NCI-H2196 treated with DMSO at 0.1 percent for 48 hours (cell line): ENCODE data around the gene FAAH.

Source experiments
- DNase-seq: peaks from one replicate; lab custom pipeline; 2025; ENCODE audit not compliant: unreplicated experiment; lab: John Stamatoyannopoulos, UW

FAAH gene

DNA sequence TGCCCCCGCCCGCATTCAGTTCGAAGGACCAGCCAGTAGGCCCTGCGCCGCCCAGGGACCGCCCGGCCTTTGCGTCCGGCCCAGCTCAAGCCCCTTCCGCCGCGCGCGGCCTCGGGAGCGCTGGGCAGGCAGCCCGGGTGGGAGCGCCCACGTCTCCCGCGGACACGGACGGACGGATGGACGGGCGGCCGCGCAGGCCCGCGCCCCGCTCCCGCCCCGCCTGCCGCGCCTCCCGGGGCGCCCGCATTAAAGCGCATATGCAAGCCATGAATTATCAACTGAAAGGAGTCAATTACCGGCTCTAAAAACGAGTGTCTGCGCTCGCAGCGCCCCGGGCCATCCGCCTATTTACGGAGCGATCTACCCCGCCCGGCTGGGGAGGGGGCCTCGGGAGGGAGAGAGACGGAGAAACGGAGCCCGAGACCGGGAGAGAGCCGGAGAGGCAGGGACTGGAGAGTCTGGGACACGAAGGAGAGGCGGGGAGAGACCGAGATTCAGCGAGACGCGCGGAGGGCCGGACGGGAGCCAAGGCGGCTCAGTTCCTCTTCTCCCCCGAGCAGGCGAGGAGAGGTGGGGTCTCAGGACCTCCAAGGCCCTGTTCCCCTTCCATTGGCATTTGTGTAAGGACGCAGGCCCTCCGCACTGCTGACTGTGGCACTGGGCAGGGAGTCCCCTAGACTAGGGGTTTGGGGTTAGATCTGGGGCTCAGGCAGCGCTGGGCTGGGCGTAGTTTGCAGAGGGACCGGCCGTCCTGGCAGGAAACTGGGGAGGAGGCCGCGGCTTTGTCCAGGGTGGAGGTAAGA is 54.2 kb downstream of the FAAH start:
- DNase-seq, result no peak

GRCh38 chr1:46449223-46450159 is 55.4 kb downstream of the FAAH start:
- no peak for DNase-seq

GRCh38 chr1:46450160-46450517 is 56.0 kb downstream of the FAAH start:
- no peak for DNase-seq

- DNase-seq, result no peak
Measured at GRCh38 chr1:46451948-46452930, 58.1 kb downstream of the FAAH start.

- no peak for DNase-seq
Measured at GRCh38 chr1:46452931-46453325, 58.8 kb downstream of the FAAH start.

GRCh38 chr1:46453449-46453848 is 59.3 kb downstream of the FAAH start:
- DNase-seq, result no peak

- DNase-seq, result no peak
Measured at GRCh38 chr1:46455951-46456350, 61.8 kb downstream of the FAAH start.

GRCh38 chr1:46456411-46456963 is 62.4 kb downstream of the FAAH start:
- no peak for DNase-seq

- DNase-seq, result no peak
Measured at GRCh38 chr1:46457178-46457577, 63.1 kb downstream of the FAAH start.

- DNase-seq, result no peak
Measured at GRCh38 chr1:46458190-46458589, 64.1 kb downstream of the FAAH start.

DNA sequence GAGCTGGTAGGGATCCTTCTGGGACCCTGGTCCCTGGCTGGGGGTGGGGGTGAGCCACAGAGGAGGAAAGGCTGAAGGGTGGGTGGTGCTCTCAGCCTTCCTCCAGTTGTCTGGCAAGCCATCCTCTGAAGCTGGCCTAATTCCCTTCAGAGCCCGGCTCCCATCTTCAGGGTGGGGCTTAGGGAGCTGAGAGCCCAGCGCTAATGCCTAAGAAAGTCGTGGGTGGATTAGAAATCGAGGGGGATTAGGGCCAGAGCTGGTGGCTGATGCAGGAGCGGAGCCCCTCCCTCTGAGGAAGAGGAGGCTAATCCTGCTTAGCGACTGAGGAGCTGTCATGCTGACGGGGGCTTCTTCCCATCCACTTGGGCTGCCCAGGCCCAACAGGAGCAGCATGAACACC is 64.7 kb downstream of the FAAH start:
- no peak for DNase-seq

- DNase-seq, result no peak
Measured at GRCh38 chr1:46459315-46459714, 65.2 kb downstream of the FAAH start.

DNA sequence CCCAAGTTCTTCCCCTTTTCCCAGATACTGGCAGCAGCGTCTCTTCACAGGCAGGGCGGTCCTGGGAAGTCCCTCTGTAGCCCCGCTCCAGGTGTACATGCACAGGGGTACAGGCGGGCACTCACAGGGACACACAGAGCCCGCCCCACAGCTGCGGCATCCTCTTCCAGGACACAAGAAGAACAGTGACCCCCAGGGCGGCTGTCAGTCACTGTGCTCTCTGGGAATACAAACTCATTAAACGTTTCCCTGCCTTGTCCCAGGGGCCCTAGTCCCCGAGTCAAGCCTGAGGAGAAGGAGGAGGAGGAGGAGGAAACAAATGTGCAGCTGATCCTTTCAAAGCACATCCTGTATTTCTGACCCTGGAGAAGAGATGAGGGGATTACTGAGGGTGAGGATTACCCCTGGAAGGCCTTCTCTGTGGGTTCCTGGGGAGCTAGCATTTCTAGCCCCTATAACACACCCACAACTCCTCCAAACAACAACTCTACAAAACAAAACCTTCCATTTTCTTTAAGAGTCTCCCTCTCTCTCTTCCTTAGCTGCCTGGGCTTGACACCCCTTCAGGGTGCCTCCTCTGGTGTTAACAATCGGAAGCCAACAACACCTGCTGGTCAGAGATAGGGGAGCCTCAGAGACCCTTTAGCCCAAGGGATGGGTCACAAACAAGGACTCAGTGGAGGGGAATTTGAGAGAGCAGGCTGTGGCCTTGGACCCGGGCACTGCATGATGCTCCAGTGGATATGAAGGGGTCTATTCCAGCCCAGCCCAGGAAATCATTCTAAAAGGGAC is 67.1 kb downstream of the FAAH start:
- DNase-seq, result no peak

- DNase-seq, result no peak
Measured at GRCh38 chr1:46461809-46462448, 67.8 kb downstream of the FAAH start.
